HL-60 (cell line): ENCODE measurements around the gene AASS.

Experiments used
- DNase-seq, 2 experiments: peaks; one replicate each; pipeline ENCODE4 v3.0.0-alpha.2; 2010 to 2020; ENCODE audit warnings: low read depth in 1 of 2, low spot score in 1 of 2
- H3K27ac ChIP-seq: fragments of 250-450 bp; sonication (Bioruptor Pico); replicated peaks from 2 replicates; pipeline ENCODE4 v1.5.1; 2020; ENCODE audit warnings: mild to moderate bottlenecking, moderate library complexity
- H3K27me3 ChIP-seq: fragments of 250-450 bp; sonication (Bioruptor Pico); 2 replicates; pipeline ENCODE4 v1.5.1; 2021; ENCODE audit warnings: mild to moderate bottlenecking, moderate library complexity; ENCODE audit not compliant: insufficient read depth, poor library complexity, severe bottlenecking
- H3K4me3 ChIP-seq: replicated peaks from 2 replicates; pipeline ENCODE4 v1.5.1; 2011; ENCODE audit warnings: mild to moderate bottlenecking, control low read depth, low read length; ENCODE audit not compliant: insufficient read depth
- GABPA ChIP-seq: IDR thresholded peaks from 2 replicates; pipeline ENCODE4 v1.6.1; 2012; ENCODE audit warnings: low read depth
- POLR2AphosphoS5 ChIP-seq: IDR thresholded peaks from 2 replicates; pipeline ENCODE4 v1.6.1; 2012; ENCODE audit warnings: low read depth
- SPI1 ChIP-seq: IDR thresholded peaks from 2 replicates; pipeline ENCODE4 v1.6.1; 2012; ENCODE audit warnings: low read depth, mild to moderate bottlenecking, borderline replicate concordance
- long read RNA-seq: library from polyadenylated mRNA; unstranded; transcript quantifications from one replicate; pipeline ENCODE4 v2.0.0, GENCODE V29; 2020
- TF ChIP-seq, protein P1 (sequence below): IDR thresholded peaks from 2 replicates; pipeline ENCODE4 v1.6.1; 2012; ENCODE audit warnings: low read depth; ENCODE audit not compliant: insufficient replicate concordance
- TF ChIP-seq, protein P2 (sequence below): IDR thresholded peaks from one replicate; pipeline ENCODE4 v1.5.1; 2011; ENCODE audit warnings: low read length, control low read depth, inconsistent platforms; ENCODE audit not compliant: insufficient read depth

The AASS gene
- long read RNA-seq = 0 reads

DNA sequence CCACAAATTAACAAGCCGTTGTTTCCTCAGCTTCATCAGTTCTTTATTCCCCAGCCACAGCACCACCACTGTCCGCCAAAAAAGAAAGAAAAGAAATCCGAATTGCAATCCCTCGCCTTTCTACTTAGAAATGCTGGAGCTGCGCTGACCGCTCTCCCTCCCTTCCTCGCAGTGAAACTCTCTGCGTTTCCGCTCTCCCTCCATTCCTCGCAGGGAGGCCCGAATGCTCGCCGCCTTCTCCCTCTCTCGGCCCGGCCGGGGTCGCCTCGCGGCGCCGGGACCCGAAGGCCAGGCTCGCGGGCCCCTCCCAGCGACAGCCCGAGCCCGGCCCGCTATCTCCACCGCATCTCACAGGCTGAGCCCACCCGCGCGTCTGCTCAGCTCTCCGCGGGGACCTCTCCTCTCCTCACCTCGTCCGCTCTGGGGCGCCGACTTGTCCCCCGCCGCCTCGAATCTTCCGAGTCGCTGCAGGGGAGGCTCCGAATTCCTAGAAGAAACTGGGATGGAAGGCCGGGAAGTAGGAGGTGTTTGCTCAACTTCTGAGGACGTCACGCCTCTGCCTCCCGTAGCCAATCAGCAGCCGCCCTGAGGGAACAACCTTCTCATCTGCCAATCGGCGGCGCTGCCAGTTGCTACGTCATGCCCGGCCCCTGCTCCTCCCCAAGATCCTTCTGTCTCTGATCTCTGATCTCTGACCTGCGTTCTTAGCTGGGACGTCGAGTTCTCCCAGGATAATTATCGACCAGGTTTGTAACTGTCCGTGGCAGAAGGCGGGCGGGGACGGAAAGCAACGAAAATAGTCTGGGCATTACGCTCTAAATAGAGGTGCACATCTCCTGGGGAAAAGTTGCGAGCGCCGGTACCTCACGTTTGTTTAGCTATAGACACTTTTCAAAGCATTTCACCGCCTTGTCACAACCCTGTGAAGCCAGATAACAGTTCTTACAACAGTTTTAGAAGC lies at the start of gene AASS:
Gene AASS, minus strand, starts transcription at position 499 of the 961 bp plus-strand sequence. CDS start 10,523 bp downstream, outside the sequence.
- peak within 1 kb of the TSS; percentile 17 for H3K4me3 ChIP-seq
- no peak within 1 kb of the TSS for H3K27ac ChIP-seq

DNA sequence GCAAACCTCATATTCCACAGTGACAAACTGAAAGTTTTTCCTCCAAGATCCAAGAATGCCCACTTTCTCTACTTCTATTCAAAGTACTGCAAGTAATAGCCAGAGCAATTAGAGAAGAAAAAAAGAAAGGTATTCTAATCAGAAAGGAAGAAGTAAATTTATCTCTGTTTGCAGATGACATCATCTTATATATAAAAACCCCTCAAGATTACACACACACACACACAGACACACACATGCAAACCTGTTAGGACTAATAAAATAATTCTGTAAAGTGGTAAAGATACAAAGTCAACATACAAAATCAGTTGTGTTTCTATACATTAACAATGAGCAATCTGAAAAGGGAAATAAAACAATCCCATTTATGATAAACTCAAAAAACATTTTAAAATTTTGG lies 44.7 kb upstream of the AASS start:
- Histone ChIP-seq H3K4me3 (no peak overlapping the region), H3K27me3 (no peaks in the 10 kb centered on the region), H3K27ac (no peak overlapping the region)
- DNase-seq = no peak
- TF ChIP-seq GABPA = no peak
- TF ChIP-seq, protein P1, sequence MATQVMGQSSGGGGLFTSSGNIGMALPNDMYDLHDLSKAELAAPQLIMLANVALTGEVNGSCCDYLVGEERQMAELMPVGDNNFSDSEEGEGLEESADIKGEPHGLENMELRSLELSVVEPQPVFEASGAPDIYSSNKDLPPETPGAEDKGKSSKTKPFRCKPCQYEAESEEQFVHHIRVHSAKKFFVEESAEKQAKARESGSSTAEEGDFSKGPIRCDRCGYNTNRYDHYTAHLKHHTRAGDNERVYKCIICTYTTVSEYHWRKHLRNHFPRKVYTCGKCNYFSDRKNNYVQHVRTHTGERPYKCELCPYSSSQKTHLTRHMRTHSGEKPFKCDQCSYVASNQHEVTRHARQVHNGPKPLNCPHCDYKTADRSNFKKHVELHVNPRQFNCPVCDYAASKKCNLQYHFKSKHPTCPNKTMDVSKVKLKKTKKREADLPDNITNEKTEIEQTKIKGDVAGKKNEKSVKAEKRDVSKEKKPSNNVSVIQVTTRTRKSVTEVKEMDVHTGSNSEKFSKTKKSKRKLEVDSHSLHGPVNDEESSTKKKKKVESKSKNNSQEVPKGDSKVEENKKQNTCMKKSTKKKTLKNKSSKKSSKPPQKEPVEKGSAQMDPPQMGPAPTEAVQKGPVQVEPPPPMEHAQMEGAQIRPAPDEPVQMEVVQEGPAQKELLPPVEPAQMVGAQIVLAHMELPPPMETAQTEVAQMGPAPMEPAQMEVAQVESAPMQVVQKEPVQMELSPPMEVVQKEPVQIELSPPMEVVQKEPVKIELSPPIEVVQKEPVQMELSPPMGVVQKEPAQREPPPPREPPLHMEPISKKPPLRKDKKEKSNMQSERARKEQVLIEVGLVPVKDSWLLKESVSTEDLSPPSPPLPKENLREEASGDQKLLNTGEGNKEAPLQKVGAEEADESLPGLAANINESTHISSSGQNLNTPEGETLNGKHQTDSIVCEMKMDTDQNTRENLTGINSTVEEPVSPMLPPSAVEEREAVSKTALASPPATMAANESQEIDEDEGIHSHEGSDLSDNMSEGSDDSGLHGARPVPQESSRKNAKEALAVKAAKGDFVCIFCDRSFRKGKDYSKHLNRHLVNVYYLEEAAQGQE = no peak
- TF ChIP-seq SPI1 = no peak
- TF ChIP-seq POLR2AphosphoS5 = no peak
- TF ChIP-seq, protein P2, sequence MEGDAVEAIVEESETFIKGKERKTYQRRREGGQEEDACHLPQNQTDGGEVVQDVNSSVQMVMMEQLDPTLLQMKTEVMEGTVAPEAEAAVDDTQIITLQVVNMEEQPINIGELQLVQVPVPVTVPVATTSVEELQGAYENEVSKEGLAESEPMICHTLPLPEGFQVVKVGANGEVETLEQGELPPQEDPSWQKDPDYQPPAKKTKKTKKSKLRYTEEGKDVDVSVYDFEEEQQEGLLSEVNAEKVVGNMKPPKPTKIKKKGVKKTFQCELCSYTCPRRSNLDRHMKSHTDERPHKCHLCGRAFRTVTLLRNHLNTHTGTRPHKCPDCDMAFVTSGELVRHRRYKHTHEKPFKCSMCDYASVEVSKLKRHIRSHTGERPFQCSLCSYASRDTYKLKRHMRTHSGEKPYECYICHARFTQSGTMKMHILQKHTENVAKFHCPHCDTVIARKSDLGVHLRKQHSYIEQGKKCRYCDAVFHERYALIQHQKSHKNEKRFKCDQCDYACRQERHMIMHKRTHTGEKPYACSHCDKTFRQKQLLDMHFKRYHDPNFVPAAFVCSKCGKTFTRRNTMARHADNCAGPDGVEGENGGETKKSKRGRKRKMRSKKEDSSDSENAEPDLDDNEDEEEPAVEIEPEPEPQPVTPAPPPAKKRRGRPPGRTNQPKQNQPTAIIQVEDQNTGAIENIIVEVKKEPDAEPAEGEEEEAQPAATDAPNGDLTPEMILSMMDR = no peak

More for the DNA sequence above, at the start of gene AASS:
- DNase-seq = peak in 1 of 2 experiments; percentile 5
- TF ChIP-seq SPI1 (no peak), GABPA (no peak), POLR2AphosphoS5 (no peak)
- TF ChIP-seq, protein P1 = no peak
- TF ChIP-seq, protein P2 = no peak
- peaks cover 19% of the 10 kb centered on the region for H3K27me3 ChIP-seq

DNA sequence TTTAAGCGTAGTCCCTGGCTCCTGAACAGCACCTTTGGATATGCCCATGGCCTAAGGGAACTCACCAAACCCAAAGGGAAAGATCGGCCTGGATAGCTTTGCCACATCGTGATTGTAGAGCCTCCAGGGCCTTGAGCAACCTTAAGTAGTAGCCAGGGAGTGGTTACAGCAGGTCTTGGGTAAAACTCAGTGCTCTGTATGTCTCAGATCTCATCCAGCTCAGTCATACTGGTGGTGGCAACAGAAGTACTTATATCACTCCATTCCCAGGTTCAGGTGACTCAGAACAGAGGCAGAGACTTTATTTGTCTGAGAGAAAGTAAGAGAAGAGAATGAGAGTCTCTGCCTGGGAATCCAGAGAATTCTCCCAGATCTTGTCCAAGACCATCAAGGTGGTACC lies 39.1 kb upstream of the AASS start:
- no peak overlapping the region for H3K27ac ChIP-seq

More for the DNA sequence above, 39.1 kb upstream of the AASS start:
- no peak for TF ChIP-seq GABPA
- TF ChIP-seq, protein P1 = no peak
- TF ChIP-seq, protein P2 = no peak
- TF ChIP-seq SPI1 = no peak
- no peak for TF ChIP-seq POLR2AphosphoS5
- Histone ChIP-seq H3K4me3 (no peak overlapping the region), H3K27me3 (no peaks in the 10 kb centered on the region)
- DNase-seq = no peak
